LoVo (cell line): ENCODE measurements around the gene SNX2.

Source experiments
- DNase-seq: peaks from one replicate; pipeline ENCODE4 v3.0.0-alpha.2; 2016; ENCODE audit warnings: low spot score

SNX2 gene

GRCh38 chr5:122772446-122772845, 2.4 kb upstream of the SNX2 start:
- no peak for DNase-seq

- no peak for DNase-seq
These were observed 1.3 kb upstream of the SNX2 start for GRCh38 chr5:122773619-122774018.

GRCh38 chr5:122774519-122774860, 390 bp upstream of the SNX2 start:
- DNase-seq: no peak

GRCh38 chr5:122775550-122776542, 966 bp downstream of the SNX2 start:
- peak; percentile 2 for DNase-seq

GRCh38 chr5:122778157-122778556, 3.3 kb downstream of the SNX2 start:
- no peak for DNase-seq

GRCh38 chr5:122779451-122779850, 4.6 kb downstream of the SNX2 start:
- DNase-seq: no peak

GRCh38 chr5:122780296-122780695, 5.4 kb downstream of the SNX2 start:
- DNase-seq: no peak

GRCh38 chr5:122781465-122781864, 6.6 kb downstream of the SNX2 start:
- no peak for DNase-seq

- no peak for DNase-seq
These were observed 10.4 kb downstream of the SNX2 start for GRCh38 chr5:122785294-122785693.

GRCh38 chr5:122788371-122788770, 13.5 kb downstream of the SNX2 start:
- no peak for DNase-seq

GRCh38 chr5:122788996-122789395, 14.1 kb downstream of the SNX2 start:
- DNase-seq: no peak

GRCh38 chr5:122789461-122790171, 14.7 kb downstream of the SNX2 start:
- no peak for DNase-seq

- DNase-seq: no peak
These were observed 15.6 kb downstream of the SNX2 start for GRCh38 chr5:122790354-122791103.

- no peak for DNase-seq
These were observed 30.6 kb downstream of the SNX2 start for GRCh38 chr5:122805481-122805880.

- no peak for DNase-seq
These were observed 35.5 kb downstream of the SNX2 start for GRCh38 chr5:122810405-122810804.

- DNase-seq: no peak
These were observed 40.4 kb downstream of the SNX2 start for GRCh38 chr5:122815218-122815767.

GRCh38 chr5:122816756-122817155, 41.9 kb downstream of the SNX2 start:
- DNase-seq: no peak

GRCh38 chr5:122831984-122832383, 57.1 kb downstream of the SNX2 start:
- DNase-seq: no peak

GRCh38 chr5:122835681-122836080, 60.8 kb downstream of the SNX2 start:
- no peak for DNase-seq

- DNase-seq: no peak
These were observed 62.1 kb downstream of the SNX2 start for GRCh38 chr5:122836947-122837346.

GRCh38 chr5:122839731-122840130, 64.9 kb downstream of the SNX2 start:
- DNase-seq: no peak

- no peak for DNase-seq
These were observed 67.2 kb downstream of the SNX2 start for GRCh38 chr5:122842016-122842580.
